ENCODE measurements around the gene TTC21A. TPM values are rescaled to one million over a fixed set of nuclear protein-coding genes. Genes with fewer than 3 reads are reported as not detected.

The TTC21A gene
- total RNA-seq, 2 donors from 2014 or later, result 2.7 to 4.7 TPM

- peaks cover 24% of the 10 kb centered on the region for H3K36me3 Mint-ChIP-seq (ENCODE audit: low read depth)
- H3K27ac Mint-ChIP-seq, result peak overlapping the region; percentile 71
- H3K4me3 Mint-ChIP-seq, result no peak overlapping the region
- ATAC-seq (replicated peaks), result no peak
- H3K27me3 Mint-ChIP-seq, result no peaks in the 10 kb centered on the region
- H3K9me3 Mint-ChIP-seq, result no peaks in the 10 kb centered on the region
- H3K4me1 Mint-ChIP-seq, result peaks cover 10% of the 10 kb centered on the region
Measured at GRCh38 chr3:39134305-39134704, 26.8 kb downstream of the TTC21A start.

- no peak overlapping the region for H3K4me3 Mint-ChIP-seq
- ATAC-seq (replicated peaks), result no peak
- no peaks in the 10 kb centered on the region for H3K9me3 Mint-ChIP-seq
- peaks cover 19% of the 10 kb centered on the region for H3K4me1 Mint-ChIP-seq
- H3K27me3 Mint-ChIP-seq, result no peaks in the 10 kb centered on the region
- peak overlapping the region; percentile 71 for H3K27ac Mint-ChIP-seq
- H3K36me3 Mint-ChIP-seq (ENCODE audit: low read depth), result peaks cover 33% of the 10 kb centered on the region
Measured at GRCh38 chr3:39135170-39135805, 27.8 kb downstream of the TTC21A start.

DNA sequence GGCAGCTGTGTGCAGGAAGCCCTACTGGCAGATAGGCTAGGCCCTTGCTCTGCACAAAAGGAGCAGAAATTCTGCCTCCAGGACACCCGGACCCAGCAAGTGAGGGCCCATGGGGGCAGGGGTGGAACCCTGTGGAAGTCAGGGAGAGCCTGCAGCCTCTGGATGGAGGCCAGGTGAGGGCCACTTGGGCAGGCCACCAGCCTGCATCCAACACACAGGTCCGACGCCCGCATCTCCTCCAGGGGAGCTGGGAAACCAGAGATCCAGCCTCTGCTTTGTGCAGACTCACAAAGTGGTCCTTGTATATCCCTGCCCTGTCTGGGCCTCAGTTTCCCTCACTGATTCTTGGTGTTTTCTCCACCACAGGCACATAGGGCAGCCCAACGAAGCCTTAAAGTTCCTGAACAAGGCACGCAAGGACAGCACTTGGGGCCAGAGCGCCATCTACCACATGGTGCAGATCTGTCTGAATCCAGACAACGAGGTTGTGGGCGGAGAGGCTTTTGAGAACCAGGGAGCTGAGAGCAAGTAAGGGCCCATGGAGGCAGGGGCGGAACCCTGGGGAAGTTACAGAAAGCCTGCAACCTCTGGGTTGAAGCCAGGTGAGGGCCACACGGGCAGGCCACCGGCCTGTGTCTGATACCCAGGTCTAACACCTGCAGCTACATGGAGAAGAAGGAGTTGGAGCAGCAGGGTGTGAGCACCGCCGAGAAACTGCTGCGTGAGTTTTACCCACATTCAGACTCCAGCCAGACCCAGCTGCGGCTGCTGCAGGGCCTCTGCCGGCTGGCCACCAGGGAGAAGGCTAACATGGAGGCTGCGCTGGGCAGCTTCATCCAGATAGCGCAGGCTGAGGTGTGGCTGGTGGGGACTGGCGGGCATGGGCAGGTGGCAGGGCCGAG, 29.3 kb downstream of the TTC21A start:
- ATAC-seq (replicated peaks), result no peak
- Mint-ChIP-seq H3K4me3 (no peak overlapping the region), H3K27me3 (no peaks in the 10 kb centered on the region), H3K4me1 (peaks cover 31% of the 10 kb centered on the region), H3K9me3 (no peaks in the 10 kb centered on the region), H3K27ac (peak overlapping the region; percentile 68), H3K36me3 (ENCODE audit: low read depth) (peaks cover 48% of the 10 kb centered on the region)

DNA sequence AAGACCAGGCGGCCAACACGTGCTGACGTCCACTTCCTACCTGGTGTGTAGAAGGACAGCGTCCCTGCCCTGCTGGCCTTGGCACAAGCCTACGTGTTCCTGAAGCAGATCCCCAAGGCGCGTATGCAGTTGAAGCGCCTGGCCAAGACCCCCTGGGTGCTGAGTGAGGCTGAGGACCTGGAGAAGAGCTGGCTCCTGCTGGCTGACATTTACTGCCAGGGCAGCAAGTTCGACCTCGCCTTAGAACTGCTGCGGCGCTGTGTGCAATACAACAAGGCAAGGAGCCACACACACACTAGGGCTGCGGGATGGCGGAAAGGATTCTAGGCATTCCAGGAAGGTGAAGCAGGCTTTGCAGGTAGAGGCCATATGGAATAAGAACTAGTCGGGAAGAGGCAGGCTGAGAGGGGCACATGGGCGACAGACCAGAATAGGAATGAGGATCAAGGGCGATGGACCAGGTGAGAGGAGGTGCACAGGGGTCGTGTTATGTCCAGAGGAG, 30.0 kb downstream of the TTC21A start:
- Mint-ChIP-seq H3K27me3 (no peaks in the 10 kb centered on the region), H3K9me3 (no peaks in the 10 kb centered on the region), H3K27ac (peak overlapping the region; percentile 81), H3K4me3 (peak overlapping the region; percentile 59), H3K4me1 (peaks cover 34% of the 10 kb centered on the region), H3K36me3 (ENCODE audit: low read depth) (peaks cover 55% of the 10 kb centered on the region)
- no peak for ATAC-seq (replicated peaks)

DNA sequence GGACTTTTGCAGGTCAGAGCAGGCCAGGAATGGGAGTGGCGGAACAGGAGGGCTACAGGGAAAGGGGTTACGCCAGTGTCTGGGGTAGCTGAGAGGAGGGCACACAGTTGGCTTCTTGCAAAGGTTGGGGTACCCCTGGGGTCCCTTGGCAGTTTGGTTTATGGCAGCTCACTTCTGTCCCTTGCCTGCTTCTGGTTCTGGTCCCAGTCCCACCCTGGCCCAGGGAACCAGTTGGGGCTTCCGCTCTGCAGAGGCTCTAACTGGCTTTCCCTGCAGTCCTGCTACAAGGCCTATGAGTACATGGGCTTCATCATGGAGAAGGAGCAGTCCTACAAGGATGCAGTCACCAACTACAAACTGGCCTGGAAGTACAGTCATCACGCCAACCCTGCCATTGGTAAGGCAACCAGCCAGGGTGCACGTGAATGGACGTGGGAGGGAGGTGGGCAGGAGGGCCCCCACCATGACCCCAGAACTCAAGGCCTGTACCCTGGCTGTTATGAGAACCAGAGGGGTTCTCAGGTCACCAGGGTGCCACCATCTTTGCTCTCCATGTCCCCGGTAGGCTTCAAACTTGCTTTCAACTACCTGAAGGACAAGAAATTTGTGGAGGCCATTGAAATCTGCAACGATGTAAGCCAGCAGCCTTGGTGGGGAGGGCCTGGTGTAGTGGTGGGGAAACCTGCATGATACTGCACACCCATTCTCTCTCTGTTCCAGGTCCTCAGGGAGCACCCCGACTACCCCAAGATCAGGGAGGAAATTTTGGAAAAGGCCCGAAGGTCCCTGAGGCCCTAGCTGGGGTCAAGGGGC, 30.7 kb downstream of the TTC21A start:
- peak overlapping the region; percentile 59 for H3K4me3 Mint-ChIP-seq
- H3K27me3 Mint-ChIP-seq, result no peaks in the 10 kb centered on the region
- peak overlapping the region; percentile 81 for H3K27ac Mint-ChIP-seq
- H3K9me3 Mint-ChIP-seq, result no peaks in the 10 kb centered on the region
- H3K36me3 Mint-ChIP-seq (ENCODE audit: low read depth), result peaks cover 62% of the 10 kb centered on the region
- ATAC-seq (replicated peaks), result peak; percentile 2
- H3K4me1 Mint-ChIP-seq, result peaks cover 37% of the 10 kb centered on the region

GRCh38 chr3:39138804-39139415, 31.4 kb downstream of the TTC21A start:
- ATAC-seq (replicated peaks), result peak; percentile 78
- peak overlapping the region; percentile 59 for H3K4me3 Mint-ChIP-seq
- H3K4me1 Mint-ChIP-seq, result peaks cover 41% of the 10 kb centered on the region
- H3K9me3 Mint-ChIP-seq, result no peaks in the 10 kb centered on the region
- H3K27ac Mint-ChIP-seq, result peak overlapping the region; percentile 81
- H3K36me3 Mint-ChIP-seq (ENCODE audit: low read depth), result peaks cover 70% of the 10 kb centered on the region
- no peaks in the 10 kb centered on the region for H3K27me3 Mint-ChIP-seq

- no peak for ATAC-seq (replicated peaks)
- Mint-ChIP-seq H3K4me1 (peaks cover 43% of the 10 kb centered on the region), H3K27ac (peak overlapping the region; percentile 81), H3K4me3 (peak overlapping the region; percentile 59), H3K27me3 (no peaks in the 10 kb centered on the region), H3K9me3 (no peaks in the 10 kb centered on the region), H3K36me3 (ENCODE audit: low read depth) (peaks cover 75% of the 10 kb centered on the region)
Measured at GRCh38 chr3:39139442-39139841, 32.0 kb downstream of the TTC21A start.

DNA sequence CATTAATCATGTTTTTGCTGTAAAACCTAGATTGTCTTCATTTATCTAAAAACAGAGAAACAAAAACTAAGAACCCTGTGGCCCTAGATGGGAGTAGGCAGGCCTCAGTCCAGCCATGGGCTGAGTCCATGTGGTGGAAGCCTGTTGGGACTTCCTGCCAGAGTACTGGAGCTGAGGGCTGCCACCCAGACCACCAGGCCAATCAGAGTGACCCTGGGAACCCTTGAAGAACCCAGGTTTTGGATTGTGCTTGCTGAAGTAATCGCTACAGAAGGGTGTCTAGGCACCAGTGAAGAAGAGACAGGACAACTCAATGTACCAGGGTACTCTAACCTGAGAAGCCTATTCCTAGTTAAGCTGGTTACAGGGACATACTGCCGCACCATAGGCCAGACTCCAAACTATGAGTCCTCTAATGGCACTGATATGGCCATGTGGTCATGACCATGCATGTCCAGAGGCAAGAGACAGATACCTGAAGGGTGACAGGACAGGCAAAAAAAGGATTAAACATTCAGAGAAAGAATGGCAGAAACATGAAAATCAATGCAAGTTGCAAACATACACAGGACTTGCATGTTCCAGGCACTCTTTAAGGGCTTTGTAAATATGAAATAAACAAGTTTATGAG, 33.0 kb downstream of the TTC21A start:
- Mint-ChIP-seq H3K27me3 (no peaks in the 10 kb centered on the region), H3K36me3 (ENCODE audit: low read depth) (peaks cover 85% of the 10 kb centered on the region), H3K9me3 (no peaks in the 10 kb centered on the region), H3K27ac (peak overlapping the region; percentile 81), H3K4me3 (peak overlapping the region; percentile 59), H3K4me1 (peaks cover 49% of the 10 kb centered on the region)
- no peak for ATAC-seq (replicated peaks)

DNA sequence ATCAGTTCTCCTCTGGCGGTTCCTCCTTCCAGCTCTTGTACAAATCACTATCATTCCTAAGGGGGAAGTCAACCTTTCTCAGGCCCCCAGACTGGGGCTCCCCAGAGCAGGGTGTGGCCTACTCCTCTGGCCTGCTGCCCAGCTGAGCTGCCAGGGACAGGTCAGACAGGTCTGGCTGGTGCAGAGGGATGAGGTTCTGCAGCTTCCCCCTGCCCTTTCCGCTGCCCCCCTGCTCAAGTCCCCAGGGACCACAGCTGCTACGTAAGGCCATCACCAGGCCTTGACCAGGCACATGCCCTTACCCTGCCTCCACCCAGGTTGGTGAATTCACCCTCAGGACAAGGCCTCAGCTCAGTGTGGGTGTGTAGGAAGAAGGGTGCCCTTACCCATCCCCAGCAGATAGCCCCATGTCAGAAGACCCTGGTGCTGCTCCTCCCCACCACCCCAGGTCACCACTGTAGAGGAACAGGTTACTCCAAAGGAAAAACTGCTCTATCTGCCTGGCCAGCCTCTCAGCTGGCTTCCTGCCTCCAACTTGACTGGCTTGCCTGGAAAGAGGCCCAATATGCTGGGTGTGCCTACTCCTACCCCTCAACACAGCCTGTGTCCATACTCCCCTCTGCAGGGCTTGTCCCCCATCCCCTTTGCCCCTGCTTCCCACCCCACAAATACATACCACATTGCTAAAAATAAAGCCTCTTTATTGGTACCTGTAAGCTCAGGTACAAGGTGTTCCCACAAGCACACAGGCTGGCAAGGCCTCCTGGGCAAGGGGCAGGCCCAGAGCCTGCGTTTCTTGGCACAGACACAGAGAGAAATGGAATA, 33.9 kb downstream of the TTC21A start:
- peak; percentile 4 for ATAC-seq (replicated peaks)
- Mint-ChIP-seq H3K4me1 (peaks cover 56% of the 10 kb centered on the region), H3K4me3 (peak overlapping the region; percentile 59), H3K27ac (peak overlapping the region; percentile 81), H3K36me3 (ENCODE audit: low read depth) (peaks cover 92% of the 10 kb centered on the region), H3K9me3 (no peaks in the 10 kb centered on the region), H3K27me3 (no peaks in the 10 kb centered on the region)

- peaks cover 63% of the 10 kb centered on the region for H3K4me1 Mint-ChIP-seq
- H3K9me3 Mint-ChIP-seq, result no peaks in the 10 kb centered on the region
- H3K4me3 Mint-ChIP-seq, result peak overlapping the region; percentile 98
- peaks cover 93% of the 10 kb centered on the region for H3K36me3 Mint-ChIP-seq (ENCODE audit: low read depth)
- H3K27me3 Mint-ChIP-seq, result no peaks in the 10 kb centered on the region
- ATAC-seq (replicated peaks), result no peak
- H3K27ac Mint-ChIP-seq, result peak overlapping the region; percentile 81
Measured at GRCh38 chr3:39142067-39142466, 34.6 kb downstream of the TTC21A start.

DNA sequence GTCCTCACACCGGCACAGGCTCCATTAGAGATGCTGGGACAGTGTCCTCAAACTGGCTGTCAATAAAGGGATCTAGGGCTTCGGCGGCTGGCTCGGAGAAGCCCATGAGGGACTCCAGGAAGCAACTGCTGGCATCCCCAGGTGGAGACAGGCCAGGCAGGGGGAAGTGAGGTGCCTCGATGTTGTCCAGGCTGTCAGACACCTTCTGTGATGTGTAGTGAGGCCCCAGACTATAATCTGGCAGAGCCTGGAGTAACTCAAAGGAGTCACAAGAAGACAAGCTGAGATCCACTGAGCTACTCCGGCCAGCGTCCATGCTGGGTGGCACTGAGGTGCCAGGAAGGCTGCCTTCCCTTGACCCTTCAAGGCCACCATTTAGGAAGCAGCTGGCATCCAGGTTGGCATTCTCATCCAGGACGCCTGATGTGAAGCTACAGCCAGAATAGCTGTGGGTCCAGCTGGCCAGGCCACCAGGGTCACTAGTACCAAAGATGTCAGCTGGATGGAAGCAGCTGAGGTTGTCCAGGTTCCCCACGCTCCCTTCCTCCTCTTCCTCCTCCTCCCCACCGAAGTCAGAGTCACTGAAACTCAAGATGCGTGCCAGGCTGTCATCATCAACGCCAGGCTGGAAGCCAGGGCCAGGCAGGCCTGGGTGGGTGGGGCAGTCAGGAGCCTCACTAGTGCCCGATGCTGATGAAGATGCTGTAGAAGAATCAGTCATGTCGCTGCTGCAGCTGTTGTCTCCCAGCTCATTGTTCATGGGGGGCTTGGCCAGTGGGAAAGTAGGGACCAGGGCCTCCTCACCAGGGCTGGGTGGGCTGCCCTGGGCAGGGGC, 35.8 kb downstream of the TTC21A start:
- Mint-ChIP-seq H3K27me3 (no peaks in the 10 kb centered on the region), H3K9me3 (no peaks in the 10 kb centered on the region), H3K4me3 (peak overlapping the region; percentile 98), H3K36me3 (ENCODE audit: low read depth) (peaks cover 97% of the 10 kb centered on the region), H3K27ac (peak overlapping the region; percentile 78), H3K4me1 (peaks cover 74% of the 10 kb centered on the region)
- ATAC-seq (replicated peaks), result no peak

DNA sequence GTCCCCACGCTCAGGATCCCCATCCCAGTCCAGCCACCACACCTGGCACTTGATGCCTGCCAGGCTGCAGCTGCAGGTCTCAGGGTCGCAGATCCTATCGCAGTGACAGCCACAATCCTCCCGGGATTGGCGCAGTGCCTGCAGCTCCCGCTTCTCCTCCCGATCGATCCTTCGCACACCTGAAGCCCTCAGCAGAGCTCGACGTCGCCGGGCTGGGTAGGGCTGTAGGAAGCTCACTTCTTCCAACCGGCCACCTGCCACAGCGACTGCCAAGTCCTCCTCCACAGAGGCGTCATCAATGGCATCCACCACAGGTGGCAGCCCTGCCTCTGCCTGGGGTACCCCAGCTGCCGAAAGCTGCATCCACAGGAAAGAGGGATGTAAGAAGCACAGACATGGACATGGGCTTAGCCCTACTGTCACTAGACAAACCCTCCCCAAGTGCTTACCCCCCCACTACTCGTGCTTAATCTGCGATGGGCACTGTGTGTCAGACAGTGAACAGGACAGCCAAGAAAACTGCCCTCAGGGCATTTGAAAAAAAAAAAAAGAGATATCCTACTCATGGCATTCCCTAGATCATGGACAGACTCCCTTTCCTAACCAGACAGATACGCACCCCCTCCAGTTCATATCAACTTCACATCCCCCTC, 36.7 kb downstream of the TTC21A start:
- peak overlapping the region; percentile 98 for H3K4me3 Mint-ChIP-seq
- H3K9me3 Mint-ChIP-seq, result no peaks in the 10 kb centered on the region
- peaks cover 74% of the 10 kb centered on the region for H3K4me1 Mint-ChIP-seq
- ATAC-seq (replicated peaks), result no peak
- no peaks in the 10 kb centered on the region for H3K27me3 Mint-ChIP-seq
- peak overlapping the region; percentile 10 for H3K27ac Mint-ChIP-seq
- peaks cover 98% of the 10 kb centered on the region for H3K36me3 Mint-ChIP-seq (ENCODE audit: low read depth)

All from activated T-helper 17 cell treated with anti-CD3 and anti-CD28 coated beads, Interleukin-2, amount 50 U/mL, for 72 hours (primary cell).